Esophagus squamous epithelium (tissue), 4 donors: ENCODE data around the gene HOXA4.

Source experiments
- CTCF ChIP-seq, 6 experiments: fragments of 450-650 bp in 4 of 6; fragments of 200-600 bp in 2 of 6; sonication (generic) in 2 of 6; IDR thresholded peaks; one replicate each; pipeline ENCODE4 v1.5.1; 2016 to 2019; ENCODE audit warnings: antibody characterized with exemption in 6 of 6, mild to moderate bottlenecking in 4 of 6, moderate library complexity in 4 of 6
- POLR2A ChIP-seq, 4 donors: fragments of 450-650 bp; IDR thresholded peaks; one replicate each; pipeline ENCODE4 v1.6.1; 2017; ENCODE audit warnings: antibody characterized with exemption in 4 of 4, mild to moderate bottlenecking in 4 of 4, moderate library complexity in 3 of 4

- no peak for TF ChIP-seq CTCF (IDR thresholded peaks at IDR 0.05)
- no peak for TF ChIP-seq POLR2A (IDR thresholded peaks at IDR 0.05)
These were observed 12.0 kb upstream of the HOXA4 start for GRCh38 chr7:27142580-27143022.
